ENCODE data around the gene AGER.
A peak's percentile ranks its signal among the peaks of the same experiment; 100 is the strongest.
"Not testable (repeated sequence)": the region's sequence is repeated elsewhere in the genome, so short reads cannot be mapped to it uniquely, and the experiment has no call there.

Gene AGER

GRCh38 chr6:32198866-32199265, 14.8 kb upstream of the AGER start:
- DNase-seq (ENCODE audit: low spot score): no peak

DNA sequence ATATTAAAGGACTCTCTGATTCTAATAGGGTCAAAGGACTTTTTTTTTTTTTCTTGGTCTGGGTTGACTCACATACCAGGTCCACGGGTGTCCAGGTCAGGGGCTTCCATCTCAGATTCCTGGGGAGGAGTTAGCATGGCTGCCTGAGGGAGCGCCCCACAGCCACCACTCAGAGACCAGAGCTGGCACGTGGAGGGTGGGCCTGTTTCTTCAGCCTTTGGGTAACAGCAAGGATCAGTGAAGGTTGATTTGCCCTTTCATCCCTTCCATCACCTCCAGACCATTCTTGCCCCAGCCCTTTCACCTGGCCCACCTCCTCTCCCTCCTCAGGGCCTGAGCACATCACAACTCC, 14.3 kb upstream of the AGER start:
- no peak for DNase-seq (ENCODE audit: low spot score)

DNA sequence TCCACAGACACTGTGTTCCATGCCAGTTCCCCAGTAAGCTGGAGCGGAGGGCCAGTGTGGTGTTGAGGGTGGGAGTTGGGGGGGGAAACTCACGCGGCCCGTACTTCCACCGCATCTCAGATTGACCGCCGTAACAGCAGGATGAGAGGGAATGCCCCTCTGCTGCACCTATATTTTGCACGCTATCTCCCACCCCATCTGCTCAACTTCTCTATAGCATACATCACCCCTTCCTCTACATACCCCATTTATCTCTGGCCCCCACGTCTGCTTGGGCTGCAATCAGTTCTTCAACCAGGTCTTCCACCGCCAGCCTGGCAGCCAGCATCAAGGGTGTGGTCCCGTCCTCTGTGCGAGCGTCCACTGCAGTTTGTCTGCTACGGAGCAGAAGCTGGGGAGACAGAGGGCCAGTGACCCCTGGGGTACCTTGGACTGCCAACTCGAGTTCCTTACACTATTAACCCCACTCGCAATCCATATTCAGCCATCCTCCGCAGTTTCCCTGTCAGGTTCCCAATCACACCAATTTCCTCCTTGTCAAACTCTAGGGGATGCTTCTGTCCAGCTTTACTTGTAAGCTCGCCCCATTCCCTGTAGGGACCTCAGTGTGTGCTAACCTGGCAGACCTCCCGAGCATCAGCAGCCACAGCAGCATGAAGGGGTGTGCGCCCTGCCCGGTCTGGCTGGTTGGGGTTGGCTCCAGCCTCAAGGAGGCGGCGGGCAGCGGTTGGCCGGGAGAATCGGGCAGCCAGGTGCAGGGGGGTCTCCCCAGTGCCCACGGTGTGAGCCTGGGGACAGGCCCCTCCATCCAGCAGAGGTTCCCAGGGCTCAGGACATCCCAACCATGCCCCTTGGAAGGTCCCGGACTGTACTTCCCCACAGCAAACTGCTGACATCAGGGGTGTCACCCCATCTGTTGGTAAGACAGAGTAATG, 12.9 kb upstream of the AGER start:
- DNase-seq (ENCODE audit: low spot score): no peak

- DNase-seq (ENCODE audit: low spot score): peak; percentile 92
These were observed 12.0 kb upstream of the AGER start for GRCh38 chr6:32195902-32196681.

DNA sequence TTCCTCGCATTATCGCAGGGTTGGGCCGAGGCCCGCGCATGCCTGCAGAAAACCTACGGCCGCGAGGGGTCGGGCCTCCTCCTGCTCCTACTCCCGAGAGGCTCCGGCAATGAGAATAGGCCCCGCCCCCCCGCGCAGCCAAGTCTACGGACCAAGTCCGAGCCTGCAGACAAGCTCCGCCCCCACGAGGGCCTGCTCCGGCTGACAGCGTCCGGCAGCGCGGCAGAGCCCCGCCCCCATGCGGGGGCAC, 11.5 kb upstream of the AGER start:
- peak; percentile 100 for DNase-seq (ENCODE audit: low spot score)

- DNase-seq (ENCODE audit: low spot score): no peak
These were observed 11.0 kb upstream of the AGER start for GRCh38 chr6:32194825-32195651.

DNA sequence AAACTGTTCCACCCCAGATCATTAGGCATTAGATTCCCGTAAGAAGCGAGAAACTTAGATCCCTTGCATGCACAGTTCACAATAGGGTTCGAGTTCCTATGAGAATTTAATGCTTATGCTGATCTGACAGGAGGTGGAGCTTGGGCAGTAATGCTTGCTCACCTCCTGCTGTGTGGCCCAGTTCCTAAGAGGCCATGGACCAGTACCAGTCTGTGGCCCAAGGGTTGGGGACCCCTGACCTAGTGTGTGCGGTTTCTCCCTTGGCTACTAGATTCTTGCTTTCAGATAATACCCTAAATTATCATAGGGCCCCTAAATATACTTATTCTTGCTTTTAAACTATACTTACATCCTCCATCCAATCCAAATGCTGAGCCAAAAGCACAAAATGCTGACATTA, 10.3 kb upstream of the AGER start:
- DNase-seq (ENCODE audit: low spot score): no peak

GRCh38 chr6:32193096-32193495, 9.0 kb upstream of the AGER start:
- DNase-seq (ENCODE audit: low spot score): not testable (repeated sequence)

- no peak for DNase-seq (ENCODE audit: low spot score)
These were observed 8.6 kb upstream of the AGER start, which contains the start of gene GPSM3 for GRCh38 chr6:32192608-32193039. Gene GPSM3, minus strand, starts transcription at chr6:32192643. Its CDS starts 130 bp downstream, at chr6:32192513.

GRCh38 chr6:32191696-32192607, 7.9 kb upstream of the AGER start:
- DNase-seq (ENCODE audit: low spot score): no peak

DNA sequence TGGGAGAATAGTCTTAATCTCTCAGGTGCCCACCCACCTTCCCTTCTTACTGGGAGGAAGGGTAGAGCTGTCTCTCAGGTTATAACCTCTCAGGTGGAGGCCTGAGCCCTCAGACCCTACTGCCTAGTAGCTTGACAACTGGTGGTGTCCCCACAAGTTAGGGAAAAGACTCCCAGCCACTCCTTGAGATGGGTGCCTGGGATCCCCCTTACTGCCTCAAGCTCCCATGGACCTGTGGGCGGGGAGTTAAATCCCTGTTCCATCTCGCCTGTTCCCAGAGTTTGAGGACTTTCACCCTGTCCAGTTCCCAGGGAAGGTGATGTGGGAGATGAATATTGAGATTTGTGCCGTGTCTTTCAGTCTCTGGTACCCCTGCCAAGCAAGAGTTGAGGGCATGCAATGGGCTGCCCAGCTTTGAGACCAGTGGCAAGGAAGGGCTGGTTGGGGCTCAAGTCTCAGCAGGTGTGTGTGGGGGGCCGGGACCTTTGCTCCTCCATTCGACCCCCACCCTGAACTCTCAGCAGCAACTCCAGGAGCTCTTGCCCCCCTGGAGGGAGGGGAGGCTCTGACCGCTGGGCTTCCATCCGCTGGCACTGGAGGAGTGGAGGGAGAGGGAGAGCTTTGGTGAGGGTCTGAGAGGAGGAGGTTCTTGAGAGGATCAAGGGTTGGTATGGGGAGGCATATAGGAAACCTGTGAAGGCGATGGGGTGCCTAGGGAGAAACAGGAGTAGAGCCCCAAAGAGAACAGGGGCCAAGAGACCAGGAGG, 7.0 kb upstream of the AGER start:
- DNase-seq (ENCODE audit: low spot score): no peak

- DNase-seq (ENCODE audit: low spot score): peak; percentile 96
These were observed 6.2 kb upstream of the AGER start, which contains the start of gene PBX2 for GRCh38 chr6:32190054-32190851. Gene PBX2, minus strand, starts transcription at chr6:32190202. Its CDS starts 287 bp downstream, at chr6:32189915.

DNA sequence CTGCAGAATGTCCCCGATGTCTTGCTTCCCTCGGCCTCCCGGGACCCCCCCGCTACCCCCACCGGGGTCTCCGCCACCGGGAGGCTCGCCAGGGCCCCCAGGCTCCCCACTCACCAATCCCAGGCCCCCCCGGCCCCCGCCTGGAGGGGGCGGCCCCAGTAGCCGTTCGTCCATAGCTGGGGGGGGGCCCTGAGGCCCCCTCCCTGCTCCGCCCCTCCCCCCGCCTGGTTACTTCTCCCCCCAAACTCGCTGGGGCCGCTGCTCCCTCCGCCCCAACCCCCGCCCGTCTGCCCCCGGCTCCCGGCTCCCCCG, 5.6 kb upstream of the AGER start:
- no peak for DNase-seq (ENCODE audit: low spot score)

GRCh38 chr6:32189069-32189741, 5.2 kb upstream of the AGER start:
- no peak for DNase-seq (ENCODE audit: low spot score)

DNA sequence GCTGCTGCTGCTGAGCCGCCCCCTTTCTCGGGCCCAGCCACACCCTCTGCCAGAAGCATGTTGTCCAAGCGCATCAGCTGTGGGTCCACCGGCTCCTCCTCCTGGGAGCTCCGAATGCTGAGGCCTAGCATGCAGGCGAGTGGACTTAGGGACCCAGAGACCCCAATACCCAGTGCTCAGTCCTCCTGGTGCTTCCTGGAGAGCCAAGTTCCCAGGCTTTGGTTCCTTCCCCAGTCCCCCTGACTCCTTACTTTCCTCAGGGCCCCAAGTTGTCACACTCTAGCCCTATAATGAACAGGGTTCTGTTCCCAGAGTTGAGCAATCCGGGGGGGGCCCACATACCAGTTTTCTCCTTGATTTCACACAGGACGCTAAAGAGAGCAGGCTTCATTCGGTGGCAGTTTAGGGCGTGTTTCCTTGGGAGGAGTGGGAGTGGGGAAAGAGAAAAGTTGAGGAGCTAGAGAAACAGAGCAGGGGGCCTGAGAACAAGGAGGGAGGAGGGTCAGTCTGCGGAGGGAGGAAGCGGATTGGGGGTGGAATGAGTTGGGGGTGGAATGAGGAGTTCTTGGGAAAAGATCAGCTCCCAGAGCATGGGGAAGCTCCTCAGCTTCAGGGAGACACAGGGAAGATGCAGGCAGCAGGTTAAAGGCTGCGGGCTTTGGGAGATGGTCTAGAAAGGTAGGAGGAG, 4.5 kb upstream of the AGER start:
- no peak for DNase-seq (ENCODE audit: low spot score)

GRCh38 chr6:32187725-32188380, 3.8 kb upstream of the AGER start:
- DNase-seq (ENCODE audit: low spot score): not testable (repeated sequence)

- DNase-seq (ENCODE audit: low spot score): no peak
These were observed 3.1 kb upstream of the AGER start for GRCh38 chr6:32187009-32187709.

All from left forelimb (tissue), 1 donor.